Measurements from ENCODE around the gene CECR2. TPM values are rescaled to one million over a fixed set of nuclear protein-coding genes. Genes with fewer than 3 reads are reported as not detected.

The CECR2 gene
- total RNA-seq, 1 experiment from 2014 or later: 2.6 TPM

GRCh38 chr22:17451316-17451715, 82.1 kb downstream of the CECR2 start:
- no peak for DNase-seq (ENCODE audit: low read depth)

- no peak for DNase-seq (ENCODE audit: low read depth)
These were observed 91.6 kb downstream of the CECR2 start for GRCh38 chr22:17460895-17461294.

GRCh38 chr22:17470880-17471500, 101.7 kb downstream of the CECR2 start:
- no peak for DNase-seq (ENCODE audit: low read depth)

- DNase-seq (ENCODE audit: low read depth): peak; percentile 46
These were observed 102.8 kb downstream of the CECR2 start for GRCh38 chr22:17471886-17472535.

GRCh38 chr22:17472932-17473331, 103.7 kb downstream of the CECR2 start:
- DNase-seq (ENCODE audit: low read depth): peak; percentile 19

GRCh38 chr22:17475318-17476230, 106.3 kb downstream of the CECR2 start:
- no peak for DNase-seq (ENCODE audit: low read depth)

- DNase-seq (ENCODE audit: low read depth): no peak
These were observed 107.6 kb downstream of the CECR2 start for GRCh38 chr22:17476838-17477237.

GRCh38 chr22:17477391-17477833, 108.2 kb downstream of the CECR2 start:
- DNase-seq (ENCODE audit: low read depth): peak; percentile 34

GRCh38 chr22:17479135-17479534, 109.9 kb downstream of the CECR2 start:
- no peak for DNase-seq (ENCODE audit: low read depth)

GRCh38 chr22:17481424-17481823, 112.2 kb downstream of the CECR2 start:
- no peak for DNase-seq (ENCODE audit: low read depth)

GRCh38 chr22:17483688-17484372, 114.6 kb downstream of the CECR2 start:
- no peak for DNase-seq (ENCODE audit: low read depth)

- no peak for DNase-seq (ENCODE audit: low read depth)
These were observed 115.3 kb downstream of the CECR2 start for GRCh38 chr22:17484608-17485007.

GRCh38 chr22:17486313-17486712, 117.1 kb downstream of the CECR2 start:
- DNase-seq (ENCODE audit: low read depth): no peak

- DNase-seq (ENCODE audit: low read depth): no peak
These were observed 117.5 kb downstream of the CECR2 start for GRCh38 chr22:17486719-17487118.

- DNase-seq (ENCODE audit: low read depth): no peak
These were observed 119.8 kb downstream of the CECR2 start for GRCh38 chr22:17489101-17489500.

- DNase-seq (ENCODE audit: low read depth): no peak
These were observed 121.9 kb downstream of the CECR2 start for GRCh38 chr22:17491090-17491640.

GRCh38 chr22:17492247-17492646, 123.0 kb downstream of the CECR2 start:
- DNase-seq (ENCODE audit: low read depth): no peak

- DNase-seq (ENCODE audit: low read depth): no peak
These were observed 124.2 kb downstream of the CECR2 start for GRCh38 chr22:17493419-17493981.

- no peak for DNase-seq (ENCODE audit: low read depth)
These were observed 127.6 kb downstream of the CECR2 start for GRCh38 chr22:17496841-17497240.

GRCh38 chr22:17501679-17502285, 132.5 kb downstream of the CECR2 start:
- DNase-seq (ENCODE audit: low read depth): peak; percentile 56

GRCh38 chr22:17508110-17508509, 138.8 kb downstream of the CECR2 start:
- DNase-seq (ENCODE audit: low read depth): no peak

Measured in Daoy (cell line).